SHP77 treated with DMSO at 0.1 percent for 48 hours (cell line): ENCODE measurements around the gene DLK1.

Experiments used
- DNase-seq: peaks from one replicate; lab custom pipeline; 2025; lab: John Stamatoyannopoulos, UW

DLK1 gene

GRCh38 chr14:100734031-100734990, 7.6 kb downstream of the DLK1 start:
- no peak for DNase-seq

GRCh38 chr14:100735271-100735670, 8.6 kb downstream of the DLK1 start:
- no peak for DNase-seq

DNA sequence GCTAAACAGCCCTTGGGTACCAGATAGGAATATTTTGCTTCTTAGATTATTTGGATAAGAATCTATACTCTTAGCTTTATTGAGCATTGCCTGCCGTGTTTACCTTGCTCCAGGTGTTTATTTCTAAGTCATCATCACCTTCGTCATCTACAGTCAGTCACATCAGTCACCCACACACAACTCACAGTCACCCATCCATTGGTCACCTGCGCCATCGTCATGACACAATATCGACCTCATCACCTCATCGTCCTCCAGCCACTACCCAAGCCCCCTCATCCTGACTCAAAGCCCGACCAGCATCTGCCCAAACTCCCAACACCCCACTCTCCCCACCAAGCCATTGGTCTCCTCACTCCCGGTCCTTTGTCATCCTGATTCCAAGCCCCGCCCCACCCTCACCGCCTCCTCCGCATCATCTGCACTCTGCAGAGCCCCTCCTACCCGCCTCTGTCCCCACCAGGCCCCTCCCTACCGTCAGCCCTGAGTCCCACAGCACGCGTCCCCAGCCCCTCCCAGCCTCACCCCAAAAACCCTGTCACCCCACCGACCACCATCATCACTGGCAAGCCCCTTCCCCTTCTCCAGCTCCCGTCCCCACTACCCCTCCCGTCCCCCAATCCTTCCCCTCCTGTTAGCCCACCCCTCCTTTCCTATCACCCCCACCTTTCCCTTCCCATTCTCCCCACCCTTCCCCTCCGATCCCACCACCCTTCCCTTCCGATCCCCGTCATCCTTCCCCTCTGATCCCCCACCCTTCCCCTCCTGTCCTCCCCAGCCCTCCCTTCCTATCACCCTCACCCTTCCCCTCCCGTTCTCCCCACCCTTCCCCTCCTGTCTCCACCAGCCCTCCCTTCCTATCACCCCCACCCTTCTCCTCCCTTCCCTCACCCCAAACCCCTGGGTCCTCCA, 9.8 kb downstream of the DLK1 start:
- no peak for DNase-seq

- DNase-seq = no peak
Observed at GRCh38 chr14:100737526-100737925, 10.8 kb downstream of the DLK1 start.

- no peak for DNase-seq
Observed at GRCh38 chr14:100738269-100738691, 11.6 kb downstream of the DLK1 start.

- no peak for DNase-seq
Observed at GRCh38 chr14:100738704-100739131, 12.0 kb downstream of the DLK1 start.

DNA sequence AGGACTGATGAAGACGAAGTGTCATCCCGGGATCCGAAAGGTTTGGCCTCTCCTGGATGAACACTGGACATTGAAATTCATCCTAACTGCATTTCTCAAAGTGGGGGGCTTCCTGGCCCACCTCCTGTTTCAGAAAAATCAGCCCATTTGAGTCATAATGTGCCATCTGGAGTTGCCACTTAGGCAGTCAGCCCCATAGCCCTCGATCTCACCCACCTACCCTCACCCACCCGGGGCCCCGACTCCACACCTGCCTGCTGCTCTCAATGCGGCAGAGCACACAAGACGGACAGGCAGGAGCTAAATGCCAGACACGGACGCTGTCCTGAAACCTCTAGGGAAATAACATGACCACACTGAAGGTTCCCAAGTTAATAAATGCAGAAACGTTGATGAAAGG, 12.6 kb downstream of the DLK1 start:
- DNase-seq = no peak

DNA sequence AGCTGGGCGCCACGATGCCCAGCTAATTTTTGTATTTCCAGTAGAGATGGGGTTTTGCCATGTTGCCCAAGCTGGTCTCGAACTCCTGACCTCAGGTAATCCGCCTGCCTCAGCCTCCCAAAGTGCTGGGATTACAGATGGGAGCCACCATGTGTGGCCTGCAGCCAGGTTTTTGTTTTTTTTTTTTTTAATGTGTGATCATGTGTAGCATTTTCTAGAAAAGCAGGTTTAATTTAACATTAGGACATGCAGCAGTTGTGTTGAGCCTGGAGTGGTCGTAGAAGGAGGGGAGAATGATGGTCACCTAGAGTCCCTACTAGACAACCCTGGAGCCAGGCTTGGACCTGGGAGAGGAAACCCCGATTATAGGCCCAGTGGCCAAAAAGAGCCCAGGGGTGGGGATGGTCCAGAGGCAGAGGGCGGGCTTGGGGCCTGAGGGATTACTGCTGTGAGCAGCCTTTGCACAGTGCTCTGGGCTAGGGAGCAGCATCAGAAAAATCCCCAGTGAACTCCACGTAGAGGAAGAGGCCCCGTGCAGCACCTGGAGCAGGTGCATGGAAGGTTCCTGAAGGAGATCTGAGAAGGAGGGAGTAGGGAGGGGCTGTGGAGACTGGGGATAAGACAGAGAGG, 13.6 kb downstream of the DLK1 start:
- no peak for DNase-seq

GRCh38 chr14:100740929-100741328, 14.2 kb downstream of the DLK1 start:
- no peak for DNase-seq

GRCh38 chr14:100741966-100742365, 15.3 kb downstream of the DLK1 start:
- DNase-seq = no peak

- no peak for DNase-seq
Observed at GRCh38 chr14:100746326-100746725, 19.6 kb downstream of the DLK1 start.

DNA sequence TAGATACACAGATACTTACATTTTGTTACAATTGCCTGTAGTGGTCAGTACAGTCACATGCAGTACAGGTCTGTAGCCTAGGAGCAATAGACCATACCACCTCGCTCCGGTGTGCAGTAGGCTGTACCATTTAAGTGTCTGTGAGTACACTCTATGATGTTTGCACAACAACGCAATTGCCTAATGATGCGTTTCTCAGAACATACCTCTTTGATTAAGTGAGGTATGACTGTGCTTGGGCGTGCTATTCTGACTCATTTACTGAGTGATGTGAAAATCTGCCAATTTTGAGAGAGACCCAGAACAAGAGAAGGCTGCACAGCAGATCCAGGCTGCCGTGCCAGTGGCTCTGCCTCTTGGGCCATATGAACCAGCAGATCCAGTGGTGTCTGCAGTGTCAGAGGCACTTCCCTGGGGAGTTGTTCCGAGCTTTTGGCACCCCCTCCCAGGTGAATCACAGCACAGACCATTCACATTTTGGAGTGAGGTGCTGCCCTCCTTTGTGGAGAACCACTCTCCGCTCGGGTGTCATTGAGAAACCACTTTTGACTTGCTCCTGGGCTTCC, 20.4 kb downstream of the DLK1 start:
- peak; percentile 31 for DNase-seq

DNA sequence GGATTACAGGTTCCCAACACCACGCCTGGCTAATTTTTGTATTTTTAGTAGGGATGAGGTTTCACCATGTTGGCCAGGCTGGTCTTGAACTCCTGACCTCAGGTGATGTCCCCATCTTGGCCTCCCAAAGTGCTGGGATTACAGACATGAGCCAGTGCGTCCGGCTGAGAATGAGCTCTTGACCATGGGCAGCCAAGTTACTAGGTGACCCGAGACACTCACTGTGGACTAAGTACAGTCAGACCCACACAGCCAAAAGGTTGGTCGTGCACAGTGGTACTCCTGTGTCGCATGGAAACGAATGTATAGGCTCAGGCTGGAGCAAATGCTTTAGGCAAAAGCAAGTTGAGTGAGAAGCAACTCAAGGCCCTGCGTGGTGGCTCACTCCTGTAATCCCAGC, 21.0 kb downstream of the DLK1 start:
- no peak for DNase-seq

DNA sequence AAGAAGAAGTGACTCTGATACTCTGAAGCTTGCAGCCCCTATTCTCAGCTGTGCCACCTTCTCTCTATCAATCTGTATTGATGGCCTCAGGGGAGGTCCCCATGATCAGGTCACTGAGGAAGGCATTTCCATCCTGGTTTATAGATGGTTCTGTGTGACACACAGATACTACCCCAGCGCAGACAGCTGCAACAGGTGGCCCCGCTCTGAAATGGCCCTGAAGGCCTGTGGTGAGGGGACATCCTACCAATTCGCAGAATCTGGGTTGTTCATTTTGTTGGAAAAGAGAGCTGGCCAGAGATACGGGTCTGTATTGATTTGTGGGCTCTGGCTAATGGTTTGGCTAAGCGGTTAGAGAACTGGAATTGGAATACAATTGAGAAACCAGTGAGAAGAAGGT, 21.7 kb downstream of the DLK1 start:
- no peak for DNase-seq

DNA sequence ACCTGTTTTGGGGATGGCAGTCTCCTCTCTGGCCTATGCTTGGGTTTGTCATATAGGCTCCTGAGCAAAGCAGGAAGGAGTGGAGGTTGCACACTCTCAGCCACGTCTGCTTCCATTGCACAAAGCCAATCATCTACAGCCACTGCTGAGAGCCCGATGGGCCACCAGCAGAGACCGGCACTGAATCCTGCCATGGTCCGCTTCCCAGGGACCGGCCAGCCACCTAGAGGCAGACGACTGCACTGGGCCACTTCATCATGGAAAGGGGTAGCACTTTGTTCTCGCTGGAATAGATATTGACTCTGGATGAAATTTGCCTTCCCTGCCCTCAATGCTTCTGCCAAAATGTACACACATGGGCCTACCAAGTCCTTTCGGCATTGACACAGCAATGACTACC, 22.3 kb downstream of the DLK1 start:
- no peak for DNase-seq

GRCh38 chr14:100749967-100750597, 23.4 kb downstream of the DLK1 start:
- no peak for DNase-seq

- no peak for DNase-seq
Observed at GRCh38 chr14:100750762-100751699, 24.3 kb downstream of the DLK1 start.

GRCh38 chr14:100754020-100754419, 27.3 kb downstream of the DLK1 start:
- no peak for DNase-seq

DNA sequence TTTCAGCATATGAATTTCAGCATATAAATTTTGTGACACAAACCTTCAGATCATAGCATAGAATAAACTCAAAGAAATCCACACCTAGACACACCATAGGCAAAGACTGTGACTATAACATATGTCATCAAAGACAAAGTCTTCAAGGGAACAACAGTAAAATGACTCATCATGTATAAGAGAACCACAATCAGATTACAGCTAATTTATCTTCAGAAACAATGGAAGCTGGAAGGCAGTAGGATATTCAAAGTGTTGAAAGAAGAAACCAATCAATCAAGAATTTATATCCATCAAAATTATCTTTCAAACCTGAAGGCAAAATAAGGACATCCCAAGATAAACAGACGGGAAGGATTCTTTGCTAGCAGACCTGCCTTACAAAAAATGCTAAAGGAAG, 29.0 kb downstream of the DLK1 start:
- no peak for DNase-seq

- no peak for DNase-seq
Observed at GRCh38 chr14:100761481-100761880, 34.8 kb downstream of the DLK1 start.
